GM12872 (cell line): Measurements from ENCODE around the gene NSA2.

Source experiments
- TF ChIP-seq, protein P1 (sequence below): IDR thresholded peaks from 3 replicates; pipeline ENCODE4 v1.5.1; 2011; ENCODE audit warnings: low read depth, mild to moderate bottlenecking, low read length, moderate library complexity; ENCODE audit not compliant: insufficient read depth

NSA2 gene

DNA sequence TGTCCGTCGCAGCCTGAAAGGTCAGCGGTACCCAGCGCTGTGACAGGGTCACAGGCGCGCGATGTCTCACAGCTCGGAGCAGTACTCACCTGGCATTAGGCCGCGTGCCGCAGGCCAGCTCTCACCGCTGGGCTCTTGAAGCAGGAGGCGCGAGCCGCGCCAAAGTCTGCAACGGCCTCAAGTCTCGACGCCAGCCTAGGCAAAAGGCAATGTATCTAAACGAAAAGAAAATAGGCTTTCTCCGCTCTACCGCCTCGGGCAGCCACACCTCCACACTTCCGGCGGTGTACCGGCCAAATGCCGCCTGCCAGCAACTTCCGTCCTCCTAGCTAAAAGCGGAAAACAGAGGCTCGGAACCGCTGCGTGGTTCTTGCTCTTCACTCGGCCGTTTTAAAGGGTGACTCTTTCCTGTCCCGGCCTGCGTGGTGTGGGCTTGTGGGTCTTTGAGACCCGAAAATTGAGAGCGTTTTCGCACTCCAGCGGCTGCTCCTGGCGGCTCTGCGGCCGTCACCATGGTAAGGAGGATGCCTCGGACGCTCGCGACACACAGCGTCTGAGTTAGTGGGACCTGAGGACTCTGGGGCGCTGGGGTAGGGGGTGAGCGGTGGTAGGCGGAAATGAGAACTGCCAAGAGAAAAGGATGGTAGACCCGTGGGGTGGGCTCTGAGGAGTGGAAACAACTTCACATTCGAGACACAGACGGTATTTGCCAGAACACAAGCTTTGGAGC lies at the start of gene NSA2, which contains the start of gene GFM2:
NSA2 (plus strand) TSS at position 401 of the 730 bp plus-strand sequence; CDS start at position 513, 112 bp downstream.
GFM2 (minus strand) TSS at position 269 of the 730 bp plus-strand sequence. CDS start 3,375 bp downstream, outside the sequence.
- TF ChIP-seq, protein P1, sequence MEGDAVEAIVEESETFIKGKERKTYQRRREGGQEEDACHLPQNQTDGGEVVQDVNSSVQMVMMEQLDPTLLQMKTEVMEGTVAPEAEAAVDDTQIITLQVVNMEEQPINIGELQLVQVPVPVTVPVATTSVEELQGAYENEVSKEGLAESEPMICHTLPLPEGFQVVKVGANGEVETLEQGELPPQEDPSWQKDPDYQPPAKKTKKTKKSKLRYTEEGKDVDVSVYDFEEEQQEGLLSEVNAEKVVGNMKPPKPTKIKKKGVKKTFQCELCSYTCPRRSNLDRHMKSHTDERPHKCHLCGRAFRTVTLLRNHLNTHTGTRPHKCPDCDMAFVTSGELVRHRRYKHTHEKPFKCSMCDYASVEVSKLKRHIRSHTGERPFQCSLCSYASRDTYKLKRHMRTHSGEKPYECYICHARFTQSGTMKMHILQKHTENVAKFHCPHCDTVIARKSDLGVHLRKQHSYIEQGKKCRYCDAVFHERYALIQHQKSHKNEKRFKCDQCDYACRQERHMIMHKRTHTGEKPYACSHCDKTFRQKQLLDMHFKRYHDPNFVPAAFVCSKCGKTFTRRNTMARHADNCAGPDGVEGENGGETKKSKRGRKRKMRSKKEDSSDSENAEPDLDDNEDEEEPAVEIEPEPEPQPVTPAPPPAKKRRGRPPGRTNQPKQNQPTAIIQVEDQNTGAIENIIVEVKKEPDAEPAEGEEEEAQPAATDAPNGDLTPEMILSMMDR = no peak; the same call in 2 of the 3 replicates

DNA sequence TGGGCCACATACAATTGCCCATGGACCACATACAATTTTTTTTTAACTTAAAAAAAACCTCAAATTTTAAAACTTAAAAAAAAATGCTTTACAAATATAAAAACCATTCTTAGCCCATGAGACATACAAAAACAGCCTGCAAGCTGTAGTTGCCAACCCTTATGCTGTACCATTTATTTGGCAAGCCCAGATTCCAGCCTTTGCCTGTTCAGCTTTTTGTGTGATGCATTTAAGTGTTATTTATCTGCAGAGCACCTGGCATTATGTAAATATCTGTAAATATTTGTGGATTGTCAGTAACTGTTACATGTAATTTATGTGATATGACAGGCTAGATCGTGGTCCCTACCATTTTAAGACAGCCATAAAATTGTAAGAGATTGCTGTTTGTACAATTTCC lies 49.5 kb upstream of the NSA2 start:
- TF ChIP-seq, protein P1 = no peak

GRCh38 chr5:74722271-74722670 lies 44.8 kb upstream of the NSA2 start:
- TF ChIP-seq, protein P1 = no peak

DNA sequence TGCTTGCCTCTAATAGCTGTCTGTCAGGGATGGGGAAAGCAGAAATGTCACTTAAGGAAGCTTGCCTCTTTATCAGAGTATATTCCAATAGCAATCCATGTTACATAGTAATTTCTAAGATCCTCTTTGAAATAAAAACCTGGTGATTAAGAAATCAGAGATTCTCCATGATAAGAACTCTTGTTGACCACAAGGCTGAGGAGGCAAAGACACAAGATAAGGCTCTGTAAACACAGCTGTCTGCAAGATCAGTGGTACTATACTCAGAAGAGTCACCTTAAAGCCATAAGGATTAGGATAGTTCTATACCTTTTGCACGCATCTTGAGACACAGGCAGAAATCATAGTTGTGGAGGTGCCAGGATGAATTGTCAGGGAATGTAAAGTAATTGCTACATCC lies 41.7 kb upstream of the NSA2 start:
- TF ChIP-seq, protein P1 = no peak

DNA sequence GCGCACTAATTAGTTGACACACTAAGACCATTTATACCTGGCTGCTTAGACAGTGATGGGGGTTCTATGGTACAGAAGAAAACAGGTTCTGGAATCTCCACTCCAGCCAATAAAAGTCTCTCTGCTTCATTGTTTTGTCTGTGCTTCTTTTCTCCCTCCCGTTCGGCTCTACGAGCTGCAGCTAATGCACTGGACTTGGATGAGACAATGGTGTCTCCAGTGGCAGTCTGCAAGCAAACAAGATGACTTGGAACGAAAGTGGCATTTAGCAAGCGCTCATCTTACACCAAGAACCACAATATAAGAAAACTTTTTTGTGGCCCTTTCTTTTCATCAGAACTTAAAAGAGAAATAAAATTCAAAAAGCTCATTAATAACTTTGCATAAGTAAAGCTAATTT lies 30.3 kb upstream of the NSA2 start:
- TF ChIP-seq, protein P1 = no peak

DNA sequence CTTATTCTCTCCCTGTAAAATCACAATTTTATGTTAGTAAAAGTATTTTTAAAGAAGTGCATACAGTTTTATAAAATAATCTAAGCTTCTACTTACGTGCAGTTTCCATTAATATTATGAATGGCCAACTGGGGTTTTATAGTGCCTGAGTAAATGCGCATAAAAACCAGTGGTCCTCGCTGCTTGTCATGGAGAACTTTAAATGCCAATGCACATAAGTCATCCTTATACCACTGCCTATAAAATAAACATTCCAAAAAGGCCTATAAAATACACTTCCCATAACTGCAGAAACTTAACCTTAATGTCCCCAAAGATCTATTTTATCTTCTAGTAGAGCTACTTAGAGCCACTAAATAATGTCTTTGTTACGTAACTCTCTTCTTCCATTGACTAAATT lies 28.6 kb upstream of the NSA2 start:
- TF ChIP-seq, protein P1 = no peak

GRCh38 chr5:74761241-74761640 lies 5.8 kb upstream of the NSA2 start:
- TF ChIP-seq, protein P1 = no peak
